GM23248 (cell line): Measurements from ENCODE around the gene OR6K2. TPM values are rescaled to one million over a fixed set of nuclear protein-coding genes. Genes with fewer than 3 reads are reported as not detected.

Experiments
- DNase-seq: peaks from one replicate; pipeline ENCODE4 v3.0.0-alpha.2; 2015
- H2AFZ ChIP-seq: fragments of 200-600 bp; sonication (generic); 2 replicates; pipeline ENCODE4 v1.6.1; 2016; ENCODE audit warnings: antibody characterized with exemption
- H3F3A ChIP-seq: fragments of 200-600 bp; sonication (generic); 2 replicates; pipeline ENCODE4 v1.6.1; 2016; ENCODE audit warnings: mild to moderate bottlenecking, antibody characterized with exemption, mixed run types; ENCODE audit not compliant: insufficient read depth
- H3K27ac ChIP-seq: fragments of 200-600 bp; sonication (generic); 2 replicates; pipeline ENCODE4 v1.5.1; 2016; ENCODE audit warnings: mild to moderate bottlenecking
- H3K27me3 ChIP-seq: fragments of 200-600 bp; sonication (generic); replicated peaks from 2 replicates; pipeline ENCODE4 v1.6.1; 2016; ENCODE audit warnings: mild to moderate bottlenecking; ENCODE audit not compliant: insufficient read depth
- H3K36me3 ChIP-seq: fragments of 200-600 bp; sonication (generic); 2 replicates; pipeline ENCODE4 v1.6.1; 2016; ENCODE audit warnings: low read depth, mild to moderate bottlenecking
- H3K4me1 ChIP-seq: fragments of 200-600 bp; sonication (generic); 2 replicates; pipeline ENCODE4 v1.6.1; 2016; ENCODE audit warnings: mild to moderate bottlenecking; ENCODE audit not compliant: insufficient read depth
- H3K4me2 ChIP-seq: fragments of 200-600 bp; sonication (generic); one replicate; pipeline ENCODE4 v1.6.1; 2016; ENCODE audit warnings: mild to moderate bottlenecking; ENCODE audit not compliant: unreplicated experiment
- H3K4me3 ChIP-seq: fragments of 200-600 bp; sonication (generic); 2 replicates; pipeline ENCODE4 v1.5.1; 2016; ENCODE audit warnings: mild to moderate bottlenecking
- H3K79me2 ChIP-seq: fragments of 200-600 bp; sonication (generic); 2 replicates; pipeline ENCODE4 v1.6.1; 2016; ENCODE audit warnings: mild to moderate bottlenecking; ENCODE audit not compliant: insufficient read depth
- H3K9ac ChIP-seq: fragments of 200-600 bp; sonication (generic); 2 replicates; pipeline ENCODE4 v1.6.1; 2016; ENCODE audit warnings: mild to moderate bottlenecking
- H3K9me2 ChIP-seq: fragments of 200-600 bp; sonication (generic); 2 replicates; pipeline ENCODE4 v1.6.1; 2016; ENCODE audit warnings: mixed run types, mild to moderate bottlenecking, moderate library complexity; ENCODE audit not compliant: insufficient read depth
- H3K9me3 ChIP-seq: fragments of 200-600 bp; sonication (generic); one replicate; pipeline ENCODE4 v1.6.1; 2017; ENCODE audit warnings: low read depth
- H4K20me1 ChIP-seq: fragments of 200-600 bp; sonication (generic); 2 replicates; pipeline ENCODE4 v1.6.0; 2016; ENCODE audit not compliant: insufficient read depth
- EZH2 ChIP-seq: fragments of 200-600 bp; sonication (generic); IDR thresholded peaks from 2 replicates; pipeline ENCODE4 v1.6.1; 2018; ENCODE audit warnings: antibody characterized with exemption, mild to moderate bottlenecking; ENCODE audit not compliant: insufficient read depth, poor library complexity, severe bottlenecking
- EZH2phosphoT487 ChIP-seq: fragments of 200-600 bp; sonication (generic); IDR thresholded peaks from 2 replicates; pipeline ENCODE4 v1.6.1; 2018; ENCODE audit warnings: antibody characterized with exemption, moderate library complexity, mild to moderate bottlenecking, low read depth; ENCODE audit not compliant: insufficient read depth
- WGBS, 2 experiments: methylation state at CpG; one replicate each; pipeline ENCODE4 v1.1.6; 2015 to 2017; ENCODE audit warnings: low lambda C conversion rate in 2 of 2, low coverage in 1 of 2; ENCODE audit errors: missing lambda C conversion rate in 2 of 2; 5-methylcytosine and 5-hydroxymethylcytosine counted together
- in situ Hi-C: fragments of 300-500 bp; cut with MboI; formaldehyde crosslinking; loops from 2 replicates; pipeline ENCODE4 v1.15.0; 2020
- polyA plus RNA-seq: library from polyadenylated mRNA; unstranded; fragments of >200 nt; fragmentation: Nextera tagmentation; extraction: Ambion mirVana; gene quantifications from 2 replicates; pipeline ENCODE4 v1.2.1, GENCODE V29; 2016
- total RNA-seq: library from RNA; depleted of rRNA; stranded (reverse); fragments of >200 nt; shearing (Covaris generic); gene quantifications from 2 replicates; pipeline ENCODE4 v1.2.3, GENCODE V29; 2014

Gene OR6K2
- total and polyA plus RNA-seq, 2 experiments from 2014 or later: not detected

DNA sequence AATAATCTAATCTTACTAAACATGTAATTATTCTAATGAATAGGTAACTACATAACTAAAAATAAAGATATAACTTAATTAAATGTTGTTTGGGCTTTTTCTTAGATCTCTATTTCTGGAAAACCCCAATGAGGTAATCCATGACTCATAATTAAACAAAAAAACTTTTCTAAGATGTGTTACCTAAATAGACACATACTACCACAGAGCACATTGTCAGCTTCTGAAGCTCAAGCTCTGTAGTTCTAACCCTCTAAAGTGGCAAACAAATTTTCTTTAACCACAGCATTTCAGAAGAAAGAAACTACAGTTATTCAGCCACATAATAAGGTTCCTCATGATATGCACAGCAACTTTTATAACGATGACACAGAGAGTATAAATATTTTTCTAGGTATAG lies 15.9 kb upstream of the OR6K2 start:
- no peak for DNase-seq
- 0 out of 2 replicates have a peak, but pooled peaks cover 5% of the 10 kb centered on the region for H3K27me3 ChIP-seq
- no peaks in the 10 kb centered on the region for H3K9me3 ChIP-seq
- H3K9ac ChIP-seq: no peak overlapping the region
- no peak overlapping the region for H3K4me3 ChIP-seq
- no peaks in the 10 kb centered on the region for H3K9me2 ChIP-seq
- H3K27ac ChIP-seq: no peak overlapping the region
- H3K4me1 ChIP-seq: no peaks in the 10 kb centered on the region
- no peak for TF ChIP-seq EZH2
- TF ChIP-seq EZH2phosphoT487: no peak
- no peak overlapping the region for H2AFZ ChIP-seq
- no peaks in the 10 kb centered on the region for H3K36me3 ChIP-seq
- no peak overlapping the region for H3K4me2 ChIP-seq
- in situ Hi-C loops: no loop called here
- H3F3A ChIP-seq: no peaks in the 10 kb centered on the region
- H3K79me2 ChIP-seq: no peaks in the 10 kb centered on the region
- H4K20me1 ChIP-seq: no peaks in the 10 kb centered on the region
- 56% methylated on average over 1 of the region's 1 CpG for WGBS, 2 experiments

DNA sequence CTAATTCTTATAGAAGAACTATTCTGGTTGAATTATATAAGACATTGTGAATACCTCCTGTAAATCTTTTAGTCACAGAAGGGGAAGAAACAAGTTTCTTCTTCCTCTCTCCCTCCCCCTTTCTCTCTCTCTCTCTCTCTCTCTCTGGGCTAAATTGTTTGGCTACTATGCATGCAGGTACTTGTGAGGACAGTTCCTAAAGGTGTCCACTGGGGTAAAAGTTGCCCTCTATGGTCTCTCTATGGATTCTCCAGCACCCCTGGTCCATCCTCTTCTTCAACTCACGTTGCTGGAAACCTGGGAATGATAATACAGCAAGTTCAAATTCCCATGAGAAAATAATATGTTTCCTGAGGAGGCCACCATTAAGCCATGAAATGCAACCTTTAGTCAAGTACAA lies 14.3 kb upstream of the OR6K2 start:
- Histone ChIP-seq H3K9me3 (no peaks in the 10 kb centered on the region), H3K4me1 (no peaks in the 10 kb centered on the region), H3K4me2 (no peak overlapping the region)

DNA sequence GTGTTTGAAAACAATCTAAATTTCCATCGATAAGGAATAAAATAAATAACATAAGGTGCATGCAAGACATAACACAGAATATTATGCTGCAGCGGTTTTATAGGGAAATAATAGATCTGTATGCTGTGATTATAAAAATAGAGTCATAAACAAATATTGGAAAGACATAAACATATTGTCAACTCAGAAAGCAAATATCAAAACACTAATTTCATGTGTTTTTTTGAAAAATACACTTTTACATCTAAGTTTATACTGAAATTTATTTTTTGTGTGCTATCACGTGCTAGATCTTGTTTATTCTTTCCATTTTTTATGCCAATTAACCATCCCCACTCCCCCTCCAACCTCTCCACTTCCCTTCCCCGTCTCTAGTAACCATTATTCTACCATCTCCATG lies 10.6 kb upstream of the OR6K2 start:
- no peaks in the 10 kb centered on the region for H3K27me3 ChIP-seq
- TF ChIP-seq EZH2 (no peak), EZH2phosphoT487 (no peak)
- no peaks in the 10 kb centered on the region for H3K9me3 ChIP-seq
- no peaks in the 10 kb centered on the region for H3K4me1 ChIP-seq
- no peaks in the 10 kb centered on the region for H3K79me2 ChIP-seq
- H3K9ac ChIP-seq: no peak overlapping the region
- no peak overlapping the region for H3K27ac ChIP-seq
- no peaks in the 10 kb centered on the region for H3K36me3 ChIP-seq
- H2AFZ ChIP-seq: no peak overlapping the region
- in situ Hi-C loops: no loop called here
- H3K4me2 ChIP-seq: no peak overlapping the region
- H3F3A ChIP-seq: no peaks in the 10 kb centered on the region
- WGBS, 2 experiments: 8 to 12% methylated on average over 4 of the region's 4 CpGs
- no peaks in the 10 kb centered on the region for H4K20me1 ChIP-seq
- DNase-seq: no peak
- no peaks in the 10 kb centered on the region for H3K9me2 ChIP-seq
- H3K4me3 ChIP-seq: no peak overlapping the region

More for the DNA sequence above, 14.3 kb upstream of the OR6K2 start:
- H3K36me3 ChIP-seq: no peaks in the 10 kb centered on the region
- no peaks in the 10 kb centered on the region for H3K9me2 ChIP-seq
- in situ Hi-C loops: no loop called here
- 0 to 4% methylated on average over 1 of the region's 1 CpG for WGBS, 2 experiments
- H3K4me3 ChIP-seq: no peak overlapping the region
- H3K27ac ChIP-seq: no peak overlapping the region
- H3K79me2 ChIP-seq: no peaks in the 10 kb centered on the region
- TF ChIP-seq EZH2 (no peak), EZH2phosphoT487 (no peak)
- DNase-seq: no peak
- H2AFZ ChIP-seq: no peak overlapping the region
- H3F3A ChIP-seq: no peaks in the 10 kb centered on the region
- H3K27me3 ChIP-seq: 0 out of 2 replicates have a peak, but pooled peaks cover 3% of the 10 kb centered on the region
- H4K20me1 ChIP-seq: no peaks in the 10 kb centered on the region
- no peak overlapping the region for H3K9ac ChIP-seq

DNA sequence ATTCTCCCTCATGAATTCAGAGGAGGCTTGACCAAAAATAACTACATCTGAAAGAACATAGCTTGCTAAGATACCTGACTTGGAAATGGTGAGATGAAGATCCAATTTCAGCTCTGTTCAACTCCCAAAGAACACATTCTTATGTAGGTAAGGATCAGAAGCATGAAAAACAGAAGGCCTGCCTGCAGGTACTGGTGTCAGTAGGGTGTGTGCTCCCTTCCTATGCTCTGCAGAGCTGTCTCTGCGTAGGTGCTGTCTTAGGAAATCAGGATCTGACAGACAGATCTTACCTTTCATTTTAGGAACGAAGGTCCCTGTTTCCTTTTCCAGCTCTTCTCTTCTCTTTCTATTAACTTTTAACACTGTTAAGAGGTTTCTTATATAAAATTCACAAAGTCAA lies 5.6 kb upstream of the OR6K2 start:
- in situ Hi-C loops: no loop called here
- no peak for DNase-seq
- H3K4me1 ChIP-seq: no peaks in the 10 kb centered on the region
- no peaks in the 10 kb centered on the region for H3K9me3 ChIP-seq
- no peak overlapping the region for H3K27ac ChIP-seq
- no peak overlapping the region for H2AFZ ChIP-seq
- H3K4me2 ChIP-seq: no peak overlapping the region
- no peaks in the 10 kb centered on the region for H3K9me2 ChIP-seq
- H3K27me3 ChIP-seq: no peaks in the 10 kb centered on the region
- H3K36me3 ChIP-seq: no peaks in the 10 kb centered on the region
- TF ChIP-seq EZH2 (no peak), EZH2phosphoT487 (no peak)
- 11 to 25% methylated on average over 2 of the region's 2 CpGs for WGBS, 2 experiments
- no peaks in the 10 kb centered on the region for H3K79me2 ChIP-seq
- H3F3A ChIP-seq: no peaks in the 10 kb centered on the region
- H3K9ac ChIP-seq: no peak overlapping the region
- H4K20me1 ChIP-seq: no peaks in the 10 kb centered on the region
- H3K4me3 ChIP-seq: no peak overlapping the region

DNA sequence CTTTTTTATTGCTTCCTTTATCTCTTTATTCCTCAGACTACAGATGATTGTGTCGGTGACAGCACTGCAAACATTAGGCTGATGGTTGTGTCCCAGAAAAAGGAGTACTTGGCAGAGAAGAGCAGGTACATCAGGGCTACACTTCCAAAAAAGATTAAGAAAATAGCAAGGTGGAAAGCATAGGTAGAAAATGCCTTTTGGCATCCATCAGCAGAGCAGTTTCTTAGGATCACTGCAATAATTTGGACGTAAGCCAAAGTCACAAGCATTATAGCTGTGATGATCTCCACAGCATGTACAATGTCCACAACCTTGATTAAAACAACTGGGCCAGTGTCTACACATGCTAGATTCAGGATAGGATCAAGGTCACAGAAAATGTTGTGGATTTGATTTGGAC lies 5.9 kb downstream of the OR6K2 start:
- H2AFZ ChIP-seq: no peak overlapping the region
- no peak overlapping the region for H3K4me2 ChIP-seq
- no peak overlapping the region for H3K27ac ChIP-seq
- no peaks in the 10 kb centered on the region for H3K9me2 ChIP-seq
- no peaks in the 10 kb centered on the region for H3K36me3 ChIP-seq
- no peaks in the 10 kb centered on the region for H3K27me3 ChIP-seq
- no peaks in the 10 kb centered on the region for H3F3A ChIP-seq
- DNase-seq: no peak
- TF ChIP-seq EZH2phosphoT487 (no peak), EZH2 (no peak)
- H3K79me2 ChIP-seq: no peaks in the 10 kb centered on the region
- no peaks in the 10 kb centered on the region for H4K20me1 ChIP-seq
- no peaks in the 10 kb centered on the region for H3K9me3 ChIP-seq
- no peaks in the 10 kb centered on the region for H3K4me1 ChIP-seq
- WGBS, 2 experiments: 39% methylated on average over 2 of the region's 2 CpGs
- H3K4me3 ChIP-seq: no peak overlapping the region
- in situ Hi-C loops: no loop called here
- no peak overlapping the region for H3K9ac ChIP-seq
